Upper lobe of left lung (tissue), 4 donors: ENCODE measurements around the gene SMIM29.

Experiments used
- CTCF ChIP-seq, 6 experiments: fragments of 450-650 bp in 4 of 6; fragments of 200-600 bp in 2 of 6; sonication (generic) in 2 of 6; IDR thresholded peaks; one replicate each; pipeline ENCODE4 v1.5.1; 2016 to 2019; ENCODE audit warnings: antibody characterized with exemption in 6 of 6
- EP300 ChIP-seq, 4 donors: sonication (generic); formaldehyde crosslinking; IDR thresholded peaks; one replicate each; pipeline ENCODE4 v1.5.1; 2017; ENCODE audit warnings: antibody characterized with exemption in 4 of 4, control low read depth in 2 of 4

- TF ChIP-seq CTCF (IDR thresholded peaks at IDR 0.05) (no peak), EP300 (IDR thresholded peaks at IDR 0.05) (no peak)
Measured at GRCh38 chr6:34289137-34289536, 40.3 kb upstream of the SMIM29 start.
